Panc1 (cell line): ENCODE data around the gene CCL15.

Experiments
- CTCF ChIP-seq: fragments of 450-650 bp; IDR thresholded peaks from 2 replicates; pipeline ENCODE4 v1.5.1; 2017; ENCODE audit warnings: mild to moderate bottlenecking
- POLR2AphosphoS5 ChIP-seq: IDR thresholded peaks from 2 replicates; pipeline ENCODE4 v1.6.1; 2012; ENCODE audit warnings: mild to moderate bottlenecking, low read depth, low read length, moderate library complexity
- REST ChIP-seq, 2 experiments: IDR thresholded peaks; 2 replicates each; pipeline ENCODE4 v1.6.1; 2011 to 2012; ENCODE audit warnings: low read depth in 2 of 2, control low read depth in 1 of 2, low read length in 1 of 2, mild to moderate bottlenecking in 1 of 2, moderate library complexity in 1 of 2; ENCODE audit not compliant: insufficient read depth in 1 of 2
- SIN3A ChIP-seq: IDR thresholded peaks from 2 replicates; pipeline ENCODE4 v1.6.1; 2012; ENCODE audit warnings: low read depth, mild to moderate bottlenecking, low read length, moderate library complexity, borderline replicate concordance; ENCODE audit not compliant: insufficient read depth

GRCh38 chr17:35984140-35984539 lies 17.2 kb downstream of the CCL15 start:
- TF ChIP-seq CTCF: no peak
- no peak for TF ChIP-seq REST (IDR thresholded peaks at IDR 0.05; ENCODE audit: insufficient read depth in 1 of 2, low read depth in 2 of 2, low read length in 1 of 2)
- TF ChIP-seq POLR2AphosphoS5: no peak
- no peak for TF ChIP-seq SIN3A
